B cell (primary cell): ENCODE data around the gene FHIT. TPM values are rescaled to one million over a fixed set of nuclear protein-coding genes. Genes with fewer than 3 reads are reported as not detected.

Experiments
- ATAC-seq: fragments of 200-7000 bp; cut with Tn5 transposase; one replicate; pipeline ENCODE4 v1.10.0; 2021; ENCODE audit warnings: low read depth, mild to moderate bottlenecking, moderate number of reproducible peaks, moderate library complexity
- CTCF ChIA-PET: fragments of 350-600 bp; sonication (Branson Sonifier 250); formaldehyde crosslinking; loops from one replicate; lab custom pipeline; 2021; ENCODE audit warnings: antibody characterized with exemption, inconsistent platforms; lab: Charles Lee
- POLR2A ChIA-PET: fragments of 350-600 bp; sonication (Branson Sonifier 250); formaldehyde crosslinking; loops from one replicate; lab custom pipeline; 2021; ENCODE audit warnings: antibody characterized with exemption; lab: Charles Lee
- DNase-seq: peaks from one replicate; pipeline ENCODE4 v3.0.0; 2013
- H2AFZ ChIP-seq: 2 replicates; pipeline ENCODE4 v1.6.1; 2012; ENCODE audit warnings: mild to moderate bottlenecking, low read depth, low read length; ENCODE audit not compliant: insufficient read depth, poor library complexity, severe bottlenecking
- H3K27ac ChIP-seq, 2 donors: 1 replicate in 1 of 2; 2 replicates in 1 of 2; pipeline ENCODE4 v1.5.1; 2012 to 2013; ENCODE audit warnings: low read length in 2 of 2, mild to moderate bottlenecking in 2 of 2, moderate library complexity in 1 of 2
- H3K27me3 ChIP-seq, 4 experiments: fragments of 200-600 bp in 1 of 4; sonication (generic) in 1 of 4; replicated peaks in 1 of 4; 1 replicate in 2 of 4; 2 replicates in 2 of 4; pipeline versions ENCODE4 v1.6.1 to v1.7.0; 2013 to 2016; ENCODE audit warnings: low read length in 3 of 4, mild to moderate bottlenecking in 2 of 4, mixed read lengths in 1 of 4, moderate library complexity in 1 of 4; ENCODE audit not compliant: insufficient read depth in 4 of 4, control insufficient read depth in 3 of 4; ENCODE audit errors: control extremely low read depth in 1 of 4
- H3K36me3 ChIP-seq, 2 experiments: replicated peaks in 1 of 2; 1 replicate in 1 of 2; 2 replicates in 1 of 2; pipeline versions ENCODE4 v1.6.1 to v1.7.1; 2013; ENCODE audit warnings: low read length in 1 of 2; ENCODE audit not compliant: insufficient read depth in 2 of 2, control insufficient read depth in 1 of 2; ENCODE audit errors: control extremely low read depth in 1 of 2, extremely low read depth in 1 of 2
- H3K4me1 ChIP-seq, 2 donors: fragments of 200-600 bp in 1 of 2; sonication (generic) in 1 of 2; 1 replicate in 1 of 2; 2 replicates in 1 of 2; pipeline versions ENCODE4 v1.5.1 to v1.6.1; 2013 to 2017; ENCODE audit warnings: low read length in 2 of 2; ENCODE audit not compliant: control insufficient read depth in 2 of 2, insufficient read depth in 2 of 2
- H3K4me2 ChIP-seq: replicated peaks from 2 replicates; pipeline ENCODE3; 2012; ENCODE audit warnings: mild to moderate bottlenecking, low read depth, low read length; ENCODE audit not compliant: poor library complexity, severe bottlenecking
- H3K4me3 ChIP-seq, 5 experiments: fragments of 200-600 bp in 1 of 5; sonication (generic) in 1 of 5; 1 replicate in 3 of 5; 2 replicates in 2 of 5; pipeline versions ENCODE4 v1.5.1 to v1.7.0; 2011 to 2016; ENCODE audit warnings: low read length in 4 of 5, mild to moderate bottlenecking in 4 of 5, low read depth in 2 of 5, control low read depth in 1 of 5, moderate library complexity in 1 of 5; ENCODE audit not compliant: insufficient read depth in 1 of 5; ENCODE audit errors: control extremely low read depth in 1 of 5, extremely low read depth in 1 of 5
- H3K79me2 ChIP-seq: fragments of 200-600 bp; sonication (generic); one replicate; pipeline ENCODE4 v1.6.0; 2016; ENCODE audit warnings: low read length; ENCODE audit not compliant: control insufficient read depth, insufficient read depth
- H3K9ac ChIP-seq: fragments of 200-600 bp; sonication (generic); 2 replicates; pipeline ENCODE4 v1.6.1; 2017; ENCODE audit warnings: mild to moderate bottlenecking, low read length, moderate library complexity
- H3K9me3 ChIP-seq, 3 donors: one replicate each; pipeline versions ENCODE4 v1.6.1 to v1.7.1; 2013; ENCODE audit warnings: low read length in 2 of 3; ENCODE audit not compliant: control insufficient read depth in 2 of 3, insufficient read depth in 1 of 3; ENCODE audit errors: control extremely low read depth in 1 of 3
- H4K20me1 ChIP-seq: 2 replicates; pipeline ENCODE4 v1.6.0; 2012; ENCODE audit warnings: mild to moderate bottlenecking, low read length; ENCODE audit not compliant: insufficient read depth, control insufficient read depth, poor library complexity, severe bottlenecking
- H3K27ac Mint-ChIP-seq: one replicate; pipeline ENCODE4 v1.8.0; 2021; ENCODE audit warnings: mixed read lengths
- H3K27me3 Mint-ChIP-seq: one replicate; pipeline ENCODE4 v1.8.0; 2021; ENCODE audit warnings: mixed read lengths
- H3K4me1 Mint-ChIP-seq: one replicate; pipeline ENCODE4 v1.8.0; 2021; ENCODE audit warnings: mixed read lengths
- H3K4me3 Mint-ChIP-seq: one replicate; pipeline ENCODE4 v1.8.0; 2021; ENCODE audit warnings: mixed read lengths
- H3K9me3 Mint-ChIP-seq: one replicate; pipeline ENCODE4 v1.8.0; 2022; ENCODE audit warnings: mixed read lengths; ENCODE audit not compliant: insufficient read depth
- CTCF ChIP-seq: fragments of 200-600 bp; IDR thresholded peaks from one replicate; pipeline ENCODE4 v1.8.0; 2022; ENCODE audit warnings: antibody characterized with exemption, mild to moderate bottlenecking
- EZH2 ChIP-seq: IDR thresholded peaks from 2 replicates; pipeline ENCODE4 v1.6.1; 2012; ENCODE audit warnings: borderline replicate concordance, low read depth, mild to moderate bottlenecking, moderate library complexity, low read length; ENCODE audit not compliant: insufficient read depth, poor library complexity, severe bottlenecking
- WGBS: methylation state at CpG from one replicate; pipeline ENCODE4 v1.1.5; 2013; ENCODE audit warnings: missing lambda C conversion rate; ENCODE audit not compliant: insufficient coverage; 5-methylcytosine and 5-hydroxymethylcytosine counted together
- intact Hi-C: fragments of 100-400 bp; cut with micrococcal nuclease; formaldehyde crosslinking; loops from one replicate; pipeline ENCODE4 v1.10.0; 2022
- polyA plus RNA-seq: library from polyadenylated mRNA; depleted of rRNA; stranded (reverse); fragments of >200 nt; gene quantifications from 2 replicates; pipeline ENCODE4 v1.2.3, GENCODE V29; 2012
- total RNA-seq, 2 donors: library from RNA; stranded (reverse); fragments of 120-200 nt in 1 of 2; gene quantifications; 1 replicate in 1 of 2; 2 replicates in 1 of 2; pipeline versions ENCODE4 v1.2.3 to v1.2.4, GENCODE V29; 2013 to 2022

The FHIT gene
- total and polyA plus RNA-seq, 2 donors (not counting 1 experiment from before 2014, with no cell fraction given), result 1.7 to 7.8 TPM

GRCh38 chr3:61136191-61136590, 115.1 kb downstream of the FHIT start:
- intact Hi-C loops, result no loop called here
- Mint-ChIP-seq H3K4me1 (no peaks in the 10 kb centered on the region), H3K27me3 (no peaks in the 10 kb centered on the region), H3K27ac (no peak overlapping the region), H3K4me3 (no peak overlapping the region), H3K9me3 (no peaks in the 10 kb centered on the region)
- H3K4me3 ChIP-seq, result no peak overlapping the region
- H3K36me3 ChIP-seq, result no peaks in the 10 kb centered on the region
- H3K9me3 ChIP-seq, result no peaks in the 10 kb centered on the region
- DNase-seq, result no peak
- no peaks in the 10 kb centered on the region for H4K20me1 ChIP-seq
- no peaks in the 10 kb centered on the region for H3K27me3 ChIP-seq
- ChIA-PET POLR2A (no interaction called here), CTCF (no interaction called here)
- no peak overlapping the region for H3K4me2 ChIP-seq
- TF ChIP-seq CTCF, result no peak
- TF ChIP-seq EZH2, result no peak
- no peak overlapping the region for H2AFZ ChIP-seq
- H3K4me1 ChIP-seq, result no peaks in the 10 kb centered on the region
- H3K27ac ChIP-seq, result no peak overlapping the region
- no peak for ATAC-seq
- H3K79me2 ChIP-seq, result no peaks in the 10 kb centered on the region
- no peak overlapping the region for H3K9ac ChIP-seq
- WGBS, result 75% methylated on average over 1 of the region's 5 CpGs

GRCh38 chr3:61134532-61134931, 116.7 kb downstream of the FHIT start:
- no peaks in the 10 kb centered on the region for H3K27me3 ChIP-seq
- no peak overlapping the region for H3K9ac ChIP-seq
- ATAC-seq (no peak), DNase-seq (no peak)
- Mint-ChIP-seq H3K27me3 (no peaks in the 10 kb centered on the region), H3K9me3 (no peaks in the 10 kb centered on the region), H3K27ac (no peak overlapping the region), H3K4me1 (no peaks in the 10 kb centered on the region), H3K4me3 (no peak overlapping the region)
- H3K4me3 ChIP-seq, result no peak overlapping the region
- ChIA-PET CTCF (no interaction called here), POLR2A (no interaction called here)
- no peaks in the 10 kb centered on the region for H3K9me3 ChIP-seq
- intact Hi-C loops, result no loop called here
- TF ChIP-seq EZH2, result no peak
- no peak for TF ChIP-seq CTCF
- no peaks in the 10 kb centered on the region for H3K79me2 ChIP-seq
- no peak overlapping the region for H3K27ac ChIP-seq
- H2AFZ ChIP-seq, result no peak overlapping the region
- no peak overlapping the region for H3K4me2 ChIP-seq
- no peaks in the 10 kb centered on the region for H3K36me3 ChIP-seq
- H3K4me1 ChIP-seq, result no peaks in the 10 kb centered on the region
- WGBS, result 100% methylated on average over 3 of the region's 3 CpGs
- no peaks in the 10 kb centered on the region for H4K20me1 ChIP-seq
